IMR-90 (cell line): ENCODE measurements around the gene KIF1B. TPM values are rescaled to one million over a fixed set of nuclear protein-coding genes. Genes with fewer than 3 reads are reported as not detected.

Source experiments
- ATAC-seq: fragments of 200-7000 bp; cut with Tn5 transposase; 2 replicates; pipeline ENCODE4 v1.9.1; 2020; ENCODE audit warnings: low read depth, mild to moderate bottlenecking, moderate library complexity
- BruUV-seq: library from RNA; stranded (reverse); fragments of 400-500 nt; replicated peaks from 2 replicates; lab custom pipeline; 2021; lab: Mats Ljungman, UMichigan
- CTCF ChIA-PET: fragments of 300-600 bp; formaldehyde crosslinking; extraction: SDS; loops from one replicate; lab custom pipeline; 2021; ENCODE audit warnings: antibody characterized with exemption; lab: Yijun Ruan, JAX
- POLR2A ChIA-PET: fragments of 300-600 bp; sonication (Branson Sonifier 250); formaldehyde crosslinking; loops from one replicate; lab custom pipeline; 2022; ENCODE audit warnings: antibody characterized with exemption; ENCODE audit not compliant: unreplicated experiment; lab: Charles Lee
- DNase-seq: peaks from one replicate; pipeline ENCODE4 v3.0.0; 2013
- H2AFZ ChIP-seq: replicated peaks from 2 replicates; pipeline ENCODE3; 2013; ENCODE audit warnings: low read length, mild to moderate bottlenecking; ENCODE audit not compliant: poor library complexity
- H2AK5ac ChIP-seq: 2 replicates; pipeline ENCODE4 v1.6.1; 2013; ENCODE audit warnings: low read depth, low read length, inconsistent platforms
- H2AK9ac ChIP-seq: replicated peaks from 2 replicates; pipeline ENCODE3; 2013; ENCODE audit warnings: mild to moderate bottlenecking, low read depth, low read length, moderate library complexity; ENCODE audit not compliant: poor library complexity
- H2BK120ac ChIP-seq: 2 replicates; pipeline ENCODE4 v1.6.1; 2013; ENCODE audit warnings: low read depth, low read length, inconsistent platforms
- H2BK15ac ChIP-seq: 3 replicates; pipeline ENCODE4 v1.6.1; 2013; ENCODE audit warnings: low read depth, low read length, inconsistent platforms
- H2BK20ac ChIP-seq: 2 replicates; pipeline ENCODE4 v1.6.1; 2013; ENCODE audit warnings: low read depth, mild to moderate bottlenecking, inconsistent platforms, low read length, moderate library complexity
- H2BK5ac ChIP-seq: 2 replicates; pipeline ENCODE4 v1.6.1; 2013; ENCODE audit warnings: mild to moderate bottlenecking, low read depth, low read length, inconsistent platforms; ENCODE audit not compliant: poor library complexity, severe bottlenecking
- H3K14ac ChIP-seq: replicated peaks from 2 replicates; pipeline ENCODE4 v1.6.1; 2013; ENCODE audit warnings: low read depth, low read length, inconsistent platforms
- H3K18ac ChIP-seq: 2 replicates; pipeline ENCODE4 v1.6.1; 2013; ENCODE audit warnings: low read depth, low read length, control low read depth
- H3K23ac ChIP-seq: 2 replicates; pipeline ENCODE4 v1.6.1; 2013; ENCODE audit warnings: low read depth, low read length, inconsistent platforms
- H3K27ac ChIP-seq: 2 replicates; pipeline ENCODE4 v1.5.1; 2013; ENCODE audit warnings: mild to moderate bottlenecking, control low read depth, low read length; ENCODE audit not compliant: insufficient read depth
- H3K27me3 ChIP-seq: 2 replicates; pipeline ENCODE4 v1.6.1; 2013; ENCODE audit warnings: low read length; ENCODE audit not compliant: control insufficient read depth, insufficient read depth
- H3K36me3 ChIP-seq: 2 replicates; pipeline ENCODE4 v1.6.1; 2013; ENCODE audit warnings: low read length, mixed read lengths; ENCODE audit not compliant: control insufficient read depth, insufficient read depth
- H3K4ac ChIP-seq: 2 replicates; pipeline ENCODE4 v1.6.1; 2013; ENCODE audit warnings: low read depth, low read length, inconsistent platforms
- H3K4me1 ChIP-seq: 2 replicates; pipeline ENCODE4 v1.6.1; 2013; ENCODE audit warnings: low read length, mixed read lengths; ENCODE audit not compliant: control insufficient read depth, insufficient read depth
- H3K4me2 ChIP-seq: 2 replicates; pipeline ENCODE4 v1.6.1; 2013; ENCODE audit warnings: low read depth, mild to moderate bottlenecking, control low read depth, low read length, moderate library complexity
- H3K4me3 ChIP-seq: 2 replicates; pipeline ENCODE4 v1.5.1; 2013; ENCODE audit warnings: low read depth, mild to moderate bottlenecking, control low read depth, low read length, moderate library complexity; ENCODE audit not compliant: insufficient read depth
- H3K56ac ChIP-seq: 2 replicates; pipeline ENCODE4 v1.6.1; 2013; ENCODE audit warnings: low read length, inconsistent platforms; ENCODE audit not compliant: insufficient read depth; ENCODE audit errors: extremely low read depth
- H3K79me1 ChIP-seq, 2 experiments: 2 replicates each; pipeline ENCODE4 v1.6.1; 2013; ENCODE audit warnings: low read length in 2 of 2, inconsistent platforms in 1 of 2, low read depth in 1 of 2
- H3K9ac ChIP-seq: 2 replicates; pipeline ENCODE4 v1.6.1; 2013; ENCODE audit warnings: low read depth, low read length, control low read depth
- H3K9me1 ChIP-seq: 2 replicates; pipeline ENCODE4 v1.6.1; 2013; ENCODE audit warnings: low read length, inconsistent platforms; ENCODE audit not compliant: insufficient read depth
- H3K9me3 ChIP-seq: 2 replicates; pipeline ENCODE4 v1.6.1; 2013; ENCODE audit warnings: low read length; ENCODE audit not compliant: control insufficient read depth, insufficient read depth
- H4K20me1 ChIP-seq: 2 replicates; pipeline ENCODE4 v1.6.1; 2013; ENCODE audit warnings: low read length, inconsistent platforms; ENCODE audit not compliant: insufficient read depth
- H4K5ac ChIP-seq: 2 replicates; pipeline ENCODE4 v1.6.1; 2013; ENCODE audit warnings: mild to moderate bottlenecking, low read depth, low read length, control low read depth
- H4K8ac ChIP-seq, 2 experiments: 2 replicates each; pipeline ENCODE4 v1.6.1; 2013; ENCODE audit warnings: low read depth in 2 of 2, low read length in 2 of 2, control low read depth in 1 of 2, inconsistent platforms in 1 of 2
- H4K91ac ChIP-seq: 2 replicates; pipeline ENCODE4 v1.6.1; 2013; ENCODE audit warnings: low read depth, low read length, inconsistent platforms; ENCODE audit not compliant: insufficient read depth
- FOS ChIP-seq: fragments of 150-350 bp; IDR thresholded peaks from 2 replicates; pipeline ENCODE4 v1.6.1; 2016; ENCODE audit warnings: low read depth, low read length
- MAFK ChIP-seq: IDR thresholded peaks from 2 replicates; pipeline ENCODE4 v1.6.1; 2012; ENCODE audit warnings: low read depth, low read length, improper control_type of control experiment
- NFE2L2 ChIP-seq: fragments of 150-350 bp; IDR thresholded peaks from 2 replicates; pipeline ENCODE4 v1.6.1; 2016; ENCODE audit warnings: low read depth, mild to moderate bottlenecking, low read length
- WGBS, 2 experiments: methylation state at CpG; one replicate each; pipeline versions ENCODE4 v1.1.5 to v1.1.7; 2013; ENCODE audit warnings: missing lambda C conversion rate in 2 of 2; ENCODE audit not compliant: insufficient read length in 1 of 2; ENCODE audit errors: extremely low coverage in 2 of 2; 5-methylcytosine and 5-hydroxymethylcytosine counted together
- dilution Hi-C: fragments of 300-500 bp; cut with HindIII; formaldehyde crosslinking; loops from one replicate; pipeline ENCODE4 v1.14.3; 2018; ENCODE audit warnings: low sequenced_read_pairs; ENCODE audit not compliant: unreplicated experiment
- in situ Hi-C: fragments of 300-500 bp; cut with MboI; formaldehyde crosslinking; loops from 3 replicates; pipeline ENCODE4 v1.14.3; 2019; ENCODE audit warnings: low sequenced_read_pairs, inconsistent platforms, mixed read lengths
- intact Hi-C: fragments of 100-400 bp; cut with micrococcal nuclease; formaldehyde crosslinking; loops from 2 replicates; pipeline ENCODE4 v1.10.0; 2022
- polyA plus RNA-seq, 3 experiments: library from polyadenylated mRNA; depleted of rRNA; stranded (reverse); fragments of >200 nt; gene quantifications; 2 replicates each; pipeline ENCODE4 v1.2.3, GENCODE V29; 2012; ENCODE audit warnings: low replicate concordance in 1 of 3
- total RNA-seq: library from RNA; depleted of rRNA; stranded (reverse); fragments of >200 nt; gene quantifications from 2 replicates; pipeline ENCODE4 v1.2.3, GENCODE V29; 2012
- TF ChIP-seq, protein P1 (sequence below): fragments of 150-350 bp; IDR thresholded peaks from 2 replicates; pipeline ENCODE4 v1.6.1; 2017; ENCODE audit warnings: mild to moderate bottlenecking, antibody characterized with exemption, low read length, low read depth

KIF1B gene
- total and polyA plus RNA-seq, 2 of the 4 experiments (the other 2 are of a cell fraction), result 13.0 to 21.1 TPM

- no peak overlapping the region for H2BK20ac ChIP-seq
- no peak overlapping the region for H2BK15ac ChIP-seq
- no peaks in the 10 kb centered on the region for H3K27me3 ChIP-seq
- BruUV-seq, result no TSS peak
- CTCF ChIA-PET, result no interaction called here
- no peaks in the 10 kb centered on the region for H3K4me1 ChIP-seq
- no peak overlapping the region for H3K14ac ChIP-seq
- H3K4me2 ChIP-seq, result no peak overlapping the region
- no peak overlapping the region for H4K91ac ChIP-seq
- DNase-seq (no peak), ATAC-seq (no peak)
- intact Hi-C loops (no loop called here), in situ Hi-C loops (no loop called here), dilution Hi-C loops (no loop called here)
- H3K36me3 ChIP-seq, result peaks cover 4% of the 10 kb centered on the region
- no peak overlapping the region for H4K5ac ChIP-seq
- no peaks in the 10 kb centered on the region for H4K20me1 ChIP-seq
- H2AFZ ChIP-seq, result no peak overlapping the region
- H3K9me1 ChIP-seq, result no peaks in the 10 kb centered on the region
- no peak overlapping the region for H3K9ac ChIP-seq
- H2BK120ac ChIP-seq, result no peak overlapping the region
- H3K23ac ChIP-seq, result no peak overlapping the region
- H4K8ac ChIP-seq, result no peak overlapping the region
- POLR2A ChIA-PET, result no interaction called here
- H3K79me1 ChIP-seq, result no peaks in the 10 kb centered on the region
- no peak overlapping the region for H3K27ac ChIP-seq
- TF ChIP-seq NFE2L2 (no peak), FOS (no peak), MAFK (peak; percentile 60)
- TF ChIP-seq, protein P1, sequence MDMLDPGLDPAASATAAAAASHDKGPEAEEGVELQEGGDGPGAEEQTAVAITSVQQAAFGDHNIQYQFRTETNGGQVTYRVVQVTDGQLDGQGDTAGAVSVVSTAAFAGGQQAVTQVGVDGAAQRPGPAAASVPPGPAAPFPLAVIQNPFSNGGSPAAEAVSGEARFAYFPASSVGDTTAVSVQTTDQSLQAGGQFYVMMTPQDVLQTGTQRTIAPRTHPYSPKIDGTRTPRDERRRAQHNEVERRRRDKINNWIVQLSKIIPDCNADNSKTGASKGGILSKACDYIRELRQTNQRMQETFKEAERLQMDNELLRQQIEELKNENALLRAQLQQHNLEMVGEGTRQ, result no peak
- H3K4ac ChIP-seq, result no peak overlapping the region
- whole genome bisulfite sequencing, 2 experiments, result no CpG with 5 or more reads among the region's 2 CpGs
- H2BK5ac ChIP-seq, result no peak overlapping the region
- no peak overlapping the region for H3K56ac ChIP-seq
- no peak overlapping the region for H3K18ac ChIP-seq
- H2AK9ac ChIP-seq, result no peak overlapping the region
- H3K4me3 ChIP-seq, result no peak overlapping the region
- H3K9me3 ChIP-seq, result no peaks in the 10 kb centered on the region
- no peak overlapping the region for H2AK5ac ChIP-seq
Measured at GRCh38 chr1:10353693-10354092, 143.3 kb downstream of the KIF1B start.
